ENCODE data around the gene C3orf70. TPM values are rescaled to one million over a fixed set of nuclear protein-coding genes. Genes with fewer than 3 reads are reported as not detected.

C3orf70 gene
- total and polyA plus RNA-seq, 2 of the 8 experiments (the other 6 are each of a cell fraction or from before 2014, with no cell fraction given), result 1.7 to 2.0 TPM

GRCh38 chr3:185040425-185040824 is 112.4 kb downstream of the C3orf70 start:
- Histone ChIP-seq H3K23me2 (ENCODE audit: low read depth, low read length) (no peaks in the 10 kb centered on the region), H4K91ac (replicated peaks; ENCODE audit: insufficient read length, low read length) (no peak overlapping the region), H2BK15ac (ENCODE audit: low read length) (no peak overlapping the region), H3K27me3 (replicated peaks in 1 of 4; ENCODE audit: control insufficient read depth in 3 of 4, extremely low read depth in 1 of 4, insufficient read depth in 3 of 4, low read length in 3 of 4) (no peaks in the 10 kb centered on the region), H3K4ac (replicated peaks; ENCODE audit: insufficient read length, low read depth, low read length) (no peak overlapping the region), H3K14ac (ENCODE audit: insufficient read length) (no peak overlapping the region), H3K56ac (replicated peaks; ENCODE audit: insufficient read length, low read depth, low read length) (no peak overlapping the region), H4K20me1 (replicated peaks in 1 of 2; ENCODE audit: control insufficient read depth in 1 of 2, insufficient read depth in 2 of 2, low read length in 2 of 2) (no peaks in the 10 kb centered on the region), H3K4me2 (ENCODE audit: insufficient read depth in 1 of 2, low read depth in 2 of 2, low read length in 2 of 2) (no peak overlapping the region), H3K4me3 (ENCODE audit: extremely low read depth in 1 of 4, insufficient read depth in 2 of 4, low read depth in 3 of 4, low read length in 4 of 4) (no peak overlapping the region), H2AFZ (ENCODE audit: low read length) (no peak overlapping the region), H3K23ac (ENCODE audit: insufficient read length) (no peak overlapping the region), H3K79me2 (ENCODE audit: control insufficient read depth in 1 of 2, insufficient read depth in 2 of 2, low read length in 2 of 2) (no peaks in the 10 kb centered on the region), H3K79me1 (ENCODE audit: low read depth, low read length) (no peaks in the 10 kb centered on the region), H4K8ac (ENCODE audit: extremely low read depth, insufficient read depth, low read length) (no peak overlapping the region), H2BK12ac (ENCODE audit: low read depth, low read length) (no peak overlapping the region), H2BK120ac (replicated peaks; ENCODE audit: low read depth, low read length) (no peak overlapping the region), H3K4me1 (replicated peaks in 1 of 4; ENCODE audit: control insufficient read depth in 3 of 4, insufficient read depth in 4 of 4, low read length in 3 of 4) (no peaks in the 10 kb centered on the region), H3K9me3 (ENCODE audit: insufficient read depth in 2 of 2, low read depth in 1 of 2, low read length in 1 of 2) (no peaks in the 10 kb centered on the region), H2BK20ac (ENCODE audit: low read length) (no peak overlapping the region), H2AK5ac (ENCODE audit: low read depth, low read length) (no peak overlapping the region), H4K5ac (ENCODE audit: insufficient read length, low read depth, low read length) (no peak overlapping the region), H3K27ac (ENCODE audit: low read depth, low read length) (no peak overlapping the region), H2BK5ac (ENCODE audit: low read depth, low read length) (no peak overlapping the region), H3K9ac (replicated peaks in 1 of 4; ENCODE audit: extremely low read depth in 1 of 4, low read depth in 3 of 4, low read length in 3 of 4) (no peak overlapping the region), H3K36me3 (ENCODE audit: control insufficient read depth in 2 of 4, insufficient read depth in 4 of 4, low read length in 3 of 4) (peaks cover 0 to 2% (median 0%) of the 10 kb centered on the region in 4 experiments; a peak in 2 of 8 replicates), H3K18ac (ENCODE audit: extremely low read depth, low read length) (no peak overlapping the region)
- 94% methylated on average over 1 of the region's 1 CpG; no CpG with 5 or more reads in 1 of the 2 experiments for WGBS, 2 experiments (ENCODE audit: extremely low coverage in 1 of 2, insufficient coverage in 1 of 2, insufficient read length in 1 of 2, insufficient replicate concordance in 2 of 2, low coverage in 1 of 2, low lambda C conversion rate in 2 of 2, missing lambda C conversion rate in 1 of 2)
- CTCF ChIA-PET (ENCODE audit: partially characterized antibody), result interaction anchor here (1.0 to 3.6 kb wide), 6 partner anchors 9 to 229 kb away, joined by 3 to 13 read pairs (median 4); no protein-coding TSS in a partner anchor
- DNase-seq (ENCODE audit: low read depth in 1 of 2, low spot score in 2 of 2), result no peak
- FAIRE-seq, result no peak
- no peak for TF ChIP-seq POLR2A (IDR thresholded peaks at IDR 0.05; ENCODE audit: control extremely low read depth in 1 of 2, low read depth in 2 of 2, low read length in 2 of 2)
- TF ChIP-seq BACH1 (IDR thresholded peaks at IDR 0.05; ENCODE audit: low read length), result no peak
- no peak for TF ChIP-seq EP300 (IDR thresholded peaks at IDR 0.05; ENCODE audit: borderline replicate concordance in 1 of 2, low read depth in 2 of 2, low read length in 2 of 2)
- no peak for TF ChIP-seq BRCA1 (IDR thresholded peaks at IDR 0.05; ENCODE audit: low read depth, low read length)
- no peak for TF ChIP-seq CTBP2 (IDR thresholded peaks at IDR 0.05; ENCODE audit: borderline replicate concordance, insufficient read depth, insufficient read length, low read length)
- TF ChIP-seq GABPA (IDR thresholded peaks at IDR 0.05; ENCODE audit: borderline replicate concordance, insufficient read depth, low read length), result no peak
- TF ChIP-seq HDAC6 (IDR thresholded peaks at IDR 0.05; ENCODE audit: low read depth, low read length), result no peak
- TF ChIP-seq YY1 (IDR thresholded peaks at IDR 0.05; ENCODE audit: low read depth, low read length), result no peak
- TF ChIP-seq SP4 (IDR thresholded peaks at IDR 0.05; ENCODE audit: low read length), result no peak
- TF ChIP-seq KDM5A (IDR thresholded peaks at IDR 0.05; ENCODE audit: low read length), result no peak
- POLR2A ChIA-PET (ENCODE audit: partially characterized antibody), result no interaction called here
